ENCODE measurements around the gene ZNF678.

The ZNF678 gene

DNA sequence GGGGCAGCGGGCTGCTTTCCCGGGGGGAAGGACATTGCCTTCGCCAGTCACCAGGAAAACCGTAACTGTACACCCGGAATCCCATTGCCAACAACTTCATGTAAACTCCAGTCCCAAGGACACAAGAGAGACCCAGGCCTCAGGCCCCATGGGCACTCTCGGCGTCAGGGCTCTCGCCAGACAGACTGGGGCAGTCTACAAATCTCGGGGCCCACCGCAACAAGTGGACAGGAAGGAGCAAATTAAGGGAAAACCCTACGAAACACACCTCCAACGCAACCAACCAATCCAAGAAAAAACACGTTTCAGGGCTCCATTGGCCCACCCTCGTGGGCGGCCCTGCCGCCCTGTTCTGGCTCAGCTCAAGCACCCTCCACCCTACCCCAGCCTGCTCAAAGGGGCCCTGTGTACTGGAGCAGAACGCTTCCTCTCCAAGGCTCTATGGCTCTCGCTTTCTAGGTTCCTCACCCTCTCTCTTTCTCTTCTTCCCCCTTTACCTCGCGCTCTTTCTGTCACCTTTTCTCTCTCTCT lies 4.6 kb upstream of the ZNF678 start:
- no peak overlapping the region for H3K4me3 ChIP-seq (ENCODE audit: low read length)
- no peaks in the 10 kb centered on the region for H3K4me1 ChIP-seq (ENCODE audit: control insufficient read depth, insufficient read depth, low read length)
- peaks cover 12% of the 10 kb centered on the region for H3K27me3 ChIP-seq (ENCODE audit: control insufficient read depth, insufficient read depth, low read length)
- H3K9ac ChIP-seq (ENCODE audit: low read length) = no peak overlapping the region
- no peaks in the 10 kb centered on the region for H3K36me3 ChIP-seq (ENCODE audit: control insufficient read depth, insufficient read depth, low read length)
- H3K27ac ChIP-seq (ENCODE audit: low read depth, low read length) = no peak overlapping the region

DNA sequence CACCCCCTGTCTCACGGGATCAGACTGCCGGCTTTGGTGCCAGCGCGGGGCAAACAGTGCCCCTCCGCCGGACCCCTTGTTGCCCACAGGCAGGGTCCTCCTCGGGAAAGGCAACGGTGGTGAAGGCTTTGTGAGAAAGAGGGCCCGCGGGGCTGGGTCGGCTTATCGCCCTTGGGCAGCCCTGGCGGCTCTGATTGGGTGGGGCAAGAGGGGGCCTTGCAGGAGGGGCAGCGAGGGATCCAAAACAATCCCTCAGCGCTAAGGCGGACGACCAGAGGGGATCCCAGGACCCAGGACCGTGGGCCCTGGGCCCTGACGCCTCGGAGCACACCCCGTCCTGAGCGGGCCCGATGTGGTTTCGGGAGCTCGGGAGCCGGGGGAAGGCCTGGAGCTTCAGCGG lies 3.9 kb upstream of the ZNF678 start:
- H3K27me3 ChIP-seq (ENCODE audit: control insufficient read depth, insufficient read depth, low read length) = peaks cover 12% of the 10 kb centered on the region
- H3K4me3 ChIP-seq (ENCODE audit: low read length) = no peak overlapping the region
- H3K36me3 ChIP-seq (ENCODE audit: control insufficient read depth, insufficient read depth, low read length) = no peaks in the 10 kb centered on the region
- H3K9ac ChIP-seq (ENCODE audit: low read length) = no peak overlapping the region
- no peak overlapping the region for H3K27ac ChIP-seq (ENCODE audit: low read depth, low read length)
- peaks cover 6% of the 10 kb centered on the region for H3K4me1 ChIP-seq (ENCODE audit: control insufficient read depth, insufficient read depth, low read length)

DNA sequence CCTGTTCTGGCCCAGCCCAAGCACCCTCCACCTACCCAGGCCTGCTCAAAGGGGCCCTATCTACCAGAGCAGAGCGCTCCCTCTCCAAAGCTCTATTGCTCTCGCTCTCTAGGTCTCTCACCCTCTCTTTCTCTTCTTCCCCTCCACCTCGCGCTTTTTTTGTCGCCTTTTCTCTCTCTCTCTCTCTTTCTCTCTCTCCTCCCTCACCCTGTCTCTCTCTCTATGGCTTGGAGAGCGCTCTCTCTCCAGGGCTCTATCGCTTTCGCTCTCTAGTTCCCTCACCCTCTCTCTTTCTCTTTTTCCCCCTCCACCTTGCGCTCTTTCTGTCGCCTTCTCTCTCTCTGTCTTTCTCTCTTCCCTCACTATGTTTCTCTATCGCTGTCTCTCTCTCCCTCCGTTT lies 3.4 kb upstream of the ZNF678 start:
- H3K36me3 ChIP-seq (ENCODE audit: control insufficient read depth, insufficient read depth, low read length) = no peaks in the 10 kb centered on the region
- no peak overlapping the region for H3K4me3 ChIP-seq (ENCODE audit: low read length)
- H3K27me3 ChIP-seq (ENCODE audit: control insufficient read depth, insufficient read depth, low read length) = peaks cover 12% of the 10 kb centered on the region
- H3K9ac ChIP-seq (ENCODE audit: low read length) = no peak overlapping the region
- H3K4me1 ChIP-seq (ENCODE audit: control insufficient read depth, insufficient read depth, low read length) = peaks cover 6% of the 10 kb centered on the region
- no peak overlapping the region for H3K27ac ChIP-seq (ENCODE audit: low read depth, low read length)

DNA sequence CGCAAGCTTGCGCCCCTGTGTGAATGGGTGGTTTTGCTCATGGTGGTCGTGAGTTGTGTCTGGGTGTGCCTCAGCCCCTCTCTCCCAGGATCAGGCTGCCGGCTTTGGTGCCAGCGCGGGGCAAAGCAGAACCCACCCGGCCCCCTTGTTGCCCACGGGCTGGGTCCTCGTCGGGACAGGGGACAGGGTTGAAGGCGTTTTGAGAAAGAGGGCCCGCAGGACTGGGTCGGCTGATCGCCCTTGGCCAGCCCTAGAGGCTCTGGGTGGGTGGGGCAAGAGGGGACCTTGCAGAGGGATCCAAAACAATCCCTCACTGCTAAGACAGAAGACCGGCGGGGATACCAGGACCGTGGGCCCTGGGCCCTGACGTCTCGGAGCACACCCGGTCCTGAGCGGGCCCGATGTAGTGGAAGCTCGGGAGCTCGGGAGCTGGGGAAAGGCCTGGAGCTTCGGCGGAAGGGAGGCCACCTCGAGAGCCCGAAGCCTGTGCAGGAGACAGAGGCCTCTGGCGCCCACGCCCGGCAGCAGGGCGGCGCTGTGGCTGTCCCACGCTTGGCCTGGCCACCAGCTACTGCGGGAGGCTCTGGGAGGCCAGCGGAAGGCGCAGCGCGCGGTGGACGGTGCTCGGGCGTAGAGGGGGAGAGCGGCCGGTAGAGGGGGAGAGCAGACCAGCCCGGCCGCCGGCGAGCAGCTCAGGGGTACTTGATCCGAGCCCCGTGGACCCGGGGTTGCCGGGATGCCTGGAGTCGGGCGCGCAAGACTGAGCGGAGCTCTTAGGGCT lies 2.8 kb upstream of the ZNF678 start:
- no peak overlapping the region for H3K27ac ChIP-seq (ENCODE audit: low read depth, low read length)
- H3K27me3 ChIP-seq (ENCODE audit: control insufficient read depth, insufficient read depth, low read length) = peaks cover 12% of the 10 kb centered on the region
- H3K4me3 ChIP-seq (ENCODE audit: low read length) = no peak overlapping the region
- H3K36me3 ChIP-seq (ENCODE audit: control insufficient read depth, insufficient read depth, low read length) = no peaks in the 10 kb centered on the region
- H3K9ac ChIP-seq (ENCODE audit: low read length) = no peak overlapping the region
- peaks cover 6% of the 10 kb centered on the region for H3K4me1 ChIP-seq (ENCODE audit: control insufficient read depth, insufficient read depth, low read length)

GRCh38 chr1:227561241-227561907 lies 2.0 kb upstream of the ZNF678 start:
- Histone ChIP-seq H3K36me3 (ENCODE audit: control insufficient read depth, insufficient read depth, low read length) (no peaks in the 10 kb centered on the region), H3K4me3 (ENCODE audit: low read length) (no peak overlapping the region), H3K27ac (ENCODE audit: low read depth, low read length) (no peak overlapping the region), H3K27me3 (ENCODE audit: control insufficient read depth, insufficient read depth, low read length) (peaks cover 12% of the 10 kb centered on the region), H3K4me1 (ENCODE audit: control insufficient read depth, insufficient read depth, low read length) (peaks cover 6% of the 10 kb centered on the region), H3K9ac (ENCODE audit: low read length) (no peak overlapping the region)

DNA sequence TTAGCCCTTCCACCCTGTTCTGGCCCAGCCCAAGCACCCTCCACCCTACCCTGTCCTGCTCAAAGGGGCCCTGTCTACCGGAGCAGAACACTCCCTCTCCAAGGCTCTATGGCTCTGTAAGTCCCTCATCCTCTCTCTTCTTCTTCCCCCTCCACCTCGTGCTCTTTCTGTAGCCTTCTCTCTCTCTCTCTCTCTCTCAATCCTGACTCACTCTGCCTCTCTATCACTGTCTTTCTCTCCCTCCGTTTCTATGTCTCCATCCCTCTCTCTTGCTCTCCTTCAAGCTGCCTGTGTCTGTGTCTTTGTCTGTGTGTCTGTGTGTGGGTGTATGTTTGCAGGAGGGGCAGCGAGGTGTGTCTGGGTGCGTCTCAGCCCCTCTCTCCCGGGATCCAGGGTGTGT lies 1.3 kb upstream of the ZNF678 start:
- Histone ChIP-seq H3K27me3 (ENCODE audit: control insufficient read depth, insufficient read depth, low read length) (peaks cover 12% of the 10 kb centered on the region), H3K4me3 (ENCODE audit: low read length) (no peak overlapping the region), H3K27ac (ENCODE audit: low read depth, low read length) (no peak overlapping the region), H3K9ac (ENCODE audit: low read length) (no peak overlapping the region), H3K4me1 (ENCODE audit: control insufficient read depth, insufficient read depth, low read length) (peaks cover 6% of the 10 kb centered on the region), H3K36me3 (ENCODE audit: control insufficient read depth, insufficient read depth, low read length) (no peaks in the 10 kb centered on the region)

GRCh38 chr1:227562933-227563323 lies 428 bp upstream of the ZNF678 start:
- Histone ChIP-seq H3K27me3 (ENCODE audit: control insufficient read depth, insufficient read depth, low read length) (peaks cover 12% of the 10 kb centered on the region), H3K4me3 (ENCODE audit: low read length) (no peak overlapping the region), H3K9ac (ENCODE audit: low read length) (no peak overlapping the region), H3K36me3 (ENCODE audit: control insufficient read depth, insufficient read depth, low read length) (no peaks in the 10 kb centered on the region), H3K27ac (ENCODE audit: low read depth, low read length) (no peak overlapping the region), H3K4me1 (ENCODE audit: control insufficient read depth, insufficient read depth, low read length) (peaks cover 6% of the 10 kb centered on the region)

GRCh38 chr1:227567256-227567655 lies 3.9 kb downstream of the ZNF678 start:
- Histone ChIP-seq H3K27me3 (ENCODE audit: control insufficient read depth, insufficient read depth, low read length) (no peaks in the 10 kb centered on the region), H3K4me3 (ENCODE audit: low read length) (no peak overlapping the region), H3K27ac (ENCODE audit: low read depth, low read length) (no peak overlapping the region), H3K9ac (ENCODE audit: low read length) (no peak overlapping the region), H3K4me1 (ENCODE audit: control insufficient read depth, insufficient read depth, low read length) (peaks cover 6% of the 10 kb centered on the region), H3K36me3 (ENCODE audit: control insufficient read depth, insufficient read depth, low read length) (no peaks in the 10 kb centered on the region)

- Histone ChIP-seq H3K27ac (ENCODE audit: low read depth, low read length) (no peak overlapping the region), H3K4me1 (ENCODE audit: control insufficient read depth, insufficient read depth, low read length) (peaks cover 6% of the 10 kb centered on the region)
These were observed 5.2 kb downstream of the ZNF678 start for GRCh38 chr1:227568593-227568992.

GRCh38 chr1:227572752-227573151 lies 9.4 kb downstream of the ZNF678 start:
- H3K4me3 ChIP-seq (ENCODE audit: low read length) = no peak overlapping the region
- H3K36me3 ChIP-seq (ENCODE audit: control insufficient read depth, insufficient read depth, low read length) = no peaks in the 10 kb centered on the region
- H3K4me1 ChIP-seq (ENCODE audit: control insufficient read depth, insufficient read depth, low read length) = no peaks in the 10 kb centered on the region
- no peak overlapping the region for H3K27ac ChIP-seq (ENCODE audit: low read depth, low read length)
- no peak overlapping the region for H3K9ac ChIP-seq (ENCODE audit: low read length)
- no peaks in the 10 kb centered on the region for H3K27me3 ChIP-seq (ENCODE audit: control insufficient read depth, insufficient read depth, low read length)

More at GRCh38 chr1:227568593-227568992, 5.2 kb downstream of the ZNF678 start:
- no peak overlapping the region for H3K9ac ChIP-seq (ENCODE audit: low read length)
- no peaks in the 10 kb centered on the region for H3K36me3 ChIP-seq (ENCODE audit: control insufficient read depth, insufficient read depth, low read length)
- H3K4me3 ChIP-seq (ENCODE audit: low read length) = no peak overlapping the region
- H3K27me3 ChIP-seq (ENCODE audit: control insufficient read depth, insufficient read depth, low read length) = no peaks in the 10 kb centered on the region

DNA sequence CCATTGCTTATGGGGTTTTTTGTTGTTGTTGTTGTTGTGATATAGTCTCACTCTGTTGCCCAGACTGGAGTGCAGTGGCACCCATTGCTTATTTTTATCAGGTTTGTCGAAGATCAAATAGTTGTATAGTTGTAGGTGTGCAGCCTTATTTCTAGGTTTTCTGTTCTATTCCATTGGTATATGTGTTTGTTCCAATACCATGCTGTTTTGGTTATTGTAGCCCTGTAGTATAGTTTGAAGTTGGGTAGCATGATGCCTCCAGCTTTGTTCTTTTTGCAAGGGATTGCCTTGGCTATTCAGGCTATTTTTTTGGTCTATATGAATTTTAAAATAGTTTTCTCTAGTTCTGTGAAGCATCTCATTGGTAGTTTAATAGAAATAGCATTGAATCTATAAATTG lies 11.6 kb downstream of the ZNF678 start:
- H3K27me3 ChIP-seq (ENCODE audit: control insufficient read depth, insufficient read depth, low read length) = no peaks in the 10 kb centered on the region
- H3K36me3 ChIP-seq (ENCODE audit: control insufficient read depth, insufficient read depth, low read length) = no peaks in the 10 kb centered on the region
- H3K27ac ChIP-seq (ENCODE audit: low read depth, low read length) = no peak overlapping the region
- H3K4me3 ChIP-seq (ENCODE audit: low read length) = no peak overlapping the region
- no peak overlapping the region for H3K9ac ChIP-seq (ENCODE audit: low read length)
- H3K4me1 ChIP-seq (ENCODE audit: control insufficient read depth, insufficient read depth, low read length) = no peaks in the 10 kb centered on the region

DNA sequence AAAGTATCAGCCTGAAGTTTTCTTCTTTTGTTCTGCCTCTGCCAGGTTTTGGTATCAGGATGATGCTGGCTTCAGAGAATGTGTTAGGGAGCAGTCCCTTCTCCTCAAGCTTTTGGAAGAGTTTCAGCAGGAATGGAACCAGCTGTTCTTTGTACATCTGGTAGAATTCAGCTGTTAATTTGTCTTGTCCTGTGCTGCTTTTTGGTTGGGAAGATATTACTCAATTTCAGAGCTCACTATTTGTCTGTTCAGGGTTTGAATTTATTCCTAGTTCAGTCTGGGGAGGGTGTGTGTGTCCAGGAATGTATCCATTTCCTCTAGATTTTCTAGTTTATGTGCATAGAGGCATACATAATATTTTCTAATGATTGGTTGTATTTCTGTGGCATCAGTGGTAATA lies 12.8 kb downstream of the ZNF678 start:
- Histone ChIP-seq H3K4me1 (ENCODE audit: control insufficient read depth, insufficient read depth, low read length) (no peaks in the 10 kb centered on the region), H3K27ac (ENCODE audit: low read depth, low read length) (no peak overlapping the region), H3K36me3 (ENCODE audit: control insufficient read depth, insufficient read depth, low read length) (no peaks in the 10 kb centered on the region), H3K4me3 (ENCODE audit: low read length) (no peak overlapping the region), H3K9ac (ENCODE audit: low read length) (no peak overlapping the region), H3K27me3 (ENCODE audit: control insufficient read depth, insufficient read depth, low read length) (no peaks in the 10 kb centered on the region)

- no peaks in the 10 kb centered on the region for H3K36me3 ChIP-seq (ENCODE audit: control insufficient read depth, insufficient read depth, low read length)
- no peak overlapping the region for H3K27ac ChIP-seq (ENCODE audit: low read depth, low read length)
- no peak overlapping the region for H3K9ac ChIP-seq (ENCODE audit: low read length)
- no peak overlapping the region for H3K4me3 ChIP-seq (ENCODE audit: low read length)
- H3K4me1 ChIP-seq (ENCODE audit: control insufficient read depth, insufficient read depth, low read length) = no peaks in the 10 kb centered on the region
- H3K27me3 ChIP-seq (ENCODE audit: control insufficient read depth, insufficient read depth, low read length) = no peaks in the 10 kb centered on the region
These were observed 14.1 kb downstream of the ZNF678 start for GRCh38 chr1:227577500-227577899.

Measured in rectal smooth muscle tissue (tissue), 1 donor.